Endothelial cell of coronary artery (primary cell): ENCODE results near the gene KRTAP4-6. TPM values are rescaled to one million over a fixed set of nuclear protein-coding genes. Genes with fewer than 3 reads are reported as not detected.

Source experiments
- total RNA-seq: library from RNA; depleted of rRNA; stranded (reverse); fragments of >200 nt; gene quantifications from 2 replicates; pipeline ENCODE4 v1.2.3, GENCODE V29; 2014

Gene KRTAP4-6
- total RNA-seq, result not detected in 2 replicates

DNA sequence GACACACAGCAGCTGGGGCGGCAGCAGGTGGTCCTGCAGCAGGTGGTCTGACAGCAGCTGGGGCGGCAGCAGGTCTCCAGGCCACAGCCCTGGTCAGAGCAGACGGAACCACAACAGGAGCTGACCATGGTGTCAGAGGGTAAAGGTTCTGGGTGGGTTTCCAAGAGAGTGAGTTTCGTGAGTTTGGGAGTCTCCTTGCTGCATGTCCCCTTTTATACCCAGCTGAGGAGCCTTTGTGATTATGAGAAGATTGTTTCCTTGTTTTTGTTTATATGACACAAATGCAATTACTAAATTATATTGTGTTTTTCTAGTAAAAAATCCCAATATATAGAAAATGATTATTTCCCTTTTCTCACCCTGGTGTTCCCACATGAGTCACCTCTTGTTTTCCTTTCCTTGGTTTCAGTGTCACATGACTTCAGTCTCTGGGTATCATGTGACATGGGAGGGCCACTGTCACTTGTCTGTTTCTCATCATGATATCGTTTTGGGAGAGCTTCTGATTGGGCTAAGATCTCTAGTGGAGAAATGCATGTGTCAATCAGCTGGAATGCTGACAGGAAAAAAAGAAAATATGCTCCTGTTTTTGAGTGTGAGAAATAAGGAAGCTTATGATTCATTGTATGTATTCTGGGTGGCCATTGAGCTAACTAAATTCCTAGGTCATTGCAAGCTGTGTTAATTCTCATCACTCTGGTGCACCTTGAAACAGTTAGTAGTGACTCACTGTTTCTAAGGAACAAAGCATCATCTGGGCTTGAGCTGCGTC lies at the start of gene KRTAP4-6:
KRTAP4-6 (minus strand) TSS at position 185 of the 772 bp plus-strand sequence; CDS start at position 128, 57 bp downstream.

DNA sequence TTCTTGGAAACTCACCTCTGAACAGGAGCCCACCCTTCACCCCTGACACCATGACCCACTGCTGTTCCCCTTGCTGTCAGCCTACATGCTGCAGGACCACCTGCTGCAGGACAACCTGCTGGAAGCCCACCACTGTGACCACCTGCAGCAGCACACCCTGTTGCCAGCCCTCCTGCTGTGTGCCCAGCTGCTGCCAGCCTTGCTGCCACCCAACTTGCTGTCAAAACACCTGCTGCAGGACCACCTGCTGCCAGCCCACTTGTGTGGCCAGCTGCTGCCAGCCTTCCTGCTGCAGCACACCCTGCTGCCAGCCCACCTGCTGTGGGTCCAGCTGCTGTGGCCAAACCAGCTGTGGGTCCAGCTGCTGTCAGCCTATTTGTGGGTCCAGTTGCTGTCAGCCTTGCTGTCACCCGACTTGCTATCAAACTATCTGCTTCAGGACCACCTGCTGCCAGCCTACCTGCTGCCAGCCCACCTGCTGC lies 49.5 kb upstream of the KRTAP4-6 start, which contains the start of gene KRTAP9-1:
KRTAP9-1 (plus strand) TSS at position 51 of the 482 bp plus-strand sequence; CDS start at position 51, 0 bp downstream.

DNA sequence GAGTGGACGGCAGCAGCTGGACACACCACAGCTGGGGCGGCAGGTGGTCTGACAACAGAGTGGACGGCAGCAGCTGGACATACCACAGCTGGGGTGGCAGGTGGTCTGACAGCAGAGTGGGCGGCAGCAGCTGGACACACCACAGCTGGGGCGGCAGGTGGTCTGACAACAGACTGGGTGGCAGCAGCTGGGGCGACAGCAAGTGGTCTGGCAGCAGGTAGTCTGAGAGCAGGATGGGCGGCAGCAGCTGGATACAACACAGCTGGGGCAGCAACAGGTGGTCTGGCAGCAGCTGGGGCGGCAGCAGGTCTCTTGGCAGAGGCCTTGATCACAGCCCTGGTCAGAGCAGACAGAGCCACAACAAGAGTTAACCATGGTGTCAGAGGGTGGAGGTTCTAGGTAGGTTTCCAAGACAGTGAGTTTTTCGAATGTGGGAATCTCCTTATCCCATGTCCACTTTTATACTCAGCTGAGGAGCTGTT lies 44.2 kb upstream of the KRTAP4-6 start, which contains the start of gene KRTAP4-1:
KRTAP4-1 (minus strand) TSS at position 432 of the 482 bp plus-strand sequence; CDS start at position 375, 57 bp downstream.

DNA sequence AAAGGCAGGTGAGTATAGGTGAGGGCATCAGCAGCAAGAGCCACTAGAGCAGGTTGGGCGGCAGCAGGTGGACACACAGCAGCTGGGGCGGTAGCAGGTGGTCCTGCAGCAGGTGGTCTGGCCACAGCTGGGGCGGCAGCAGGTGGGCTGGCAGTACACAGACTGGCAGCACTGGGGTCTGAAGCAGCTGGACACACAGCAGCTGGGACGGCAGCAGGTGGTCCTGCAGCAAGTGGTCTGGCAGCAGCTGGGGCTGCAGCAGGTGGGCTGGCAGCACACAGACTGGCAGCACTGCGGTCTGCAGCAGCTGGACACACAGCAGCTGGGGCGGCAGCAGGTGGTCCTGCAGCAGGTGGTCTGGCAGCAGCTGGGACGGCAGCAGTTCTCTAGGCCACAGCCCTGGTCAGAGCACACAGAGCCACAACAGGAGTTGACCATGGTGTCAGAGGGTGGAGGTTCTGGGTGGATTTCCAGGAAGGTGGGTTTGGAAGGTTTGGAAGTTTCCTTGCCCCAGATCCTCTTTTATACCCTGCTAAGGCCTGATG lies 37.5 kb upstream of the KRTAP4-6 start, which contains the start of gene KRTAP4-2:
KRTAP4-2 (minus strand) TSS at position 495 of the 545 bp plus-strand sequence; CDS start at position 438, 57 bp downstream.

DNA sequence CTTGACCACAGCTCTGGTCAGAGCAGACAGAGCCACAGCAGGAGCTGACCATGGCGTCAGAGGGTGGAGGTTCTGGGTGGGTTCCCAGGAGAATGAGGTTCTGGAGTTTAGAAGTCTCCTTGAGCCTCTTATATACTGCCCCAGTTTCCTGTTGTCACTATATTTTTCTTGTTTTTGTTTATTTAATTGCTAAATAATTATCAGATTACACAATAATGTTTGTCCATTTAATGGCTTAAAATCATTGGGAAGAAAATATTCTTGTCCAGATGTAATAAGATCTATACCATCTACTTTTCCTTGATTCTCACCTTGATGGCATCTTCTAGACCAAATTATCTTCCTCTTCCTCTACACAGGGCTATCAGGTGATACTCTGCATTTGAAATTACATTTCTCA lies 27.8 kb upstream of the KRTAP4-6 start, which contains the start of gene KRTAP4-3:
KRTAP4-3 (minus strand) TSS at position 101 of the 400 bp plus-strand sequence; CDS start at position 52, 49 bp downstream.

DNA sequence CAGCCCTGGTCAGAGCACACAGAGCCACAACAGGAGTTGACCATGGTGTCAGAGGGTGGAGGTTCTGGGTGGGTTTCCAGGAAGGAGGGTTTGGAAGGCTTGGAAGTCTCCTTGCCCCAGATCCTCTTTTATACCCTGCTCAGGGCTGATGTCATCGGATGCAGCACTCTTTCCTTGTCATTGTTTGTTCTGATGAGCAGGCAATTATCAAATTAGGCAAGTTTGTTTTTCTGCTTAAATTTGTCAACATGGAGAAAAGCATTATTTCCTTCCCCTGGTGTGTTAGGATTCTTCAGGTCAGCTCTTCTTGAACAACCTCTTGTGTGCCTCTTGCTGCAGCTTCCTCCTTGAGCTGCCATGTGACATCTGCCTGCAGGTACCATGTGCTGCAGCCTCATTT lies 20.3 kb upstream of the KRTAP4-6 start, which contains the start of gene KRTAP4-4:
KRTAP4-4 (minus strand) TSS at position 101 of the 400 bp plus-strand sequence; CDS start at position 44, 57 bp downstream.

DNA sequence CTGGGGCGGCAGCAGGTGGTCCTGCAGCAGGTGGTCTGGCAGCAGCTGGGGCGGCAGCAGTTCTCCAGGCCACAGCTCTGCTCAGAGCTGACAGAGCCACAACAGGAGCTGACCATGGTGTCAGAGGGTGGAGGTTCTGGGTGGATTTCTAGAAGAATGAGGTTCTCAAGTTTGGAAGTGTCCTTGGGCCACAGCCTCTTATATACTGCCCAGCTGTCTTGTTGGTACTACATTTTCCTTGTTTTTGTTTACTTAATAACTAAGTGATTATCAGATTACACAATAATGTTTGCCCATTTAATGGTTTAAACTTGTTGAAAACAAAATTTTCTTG lies 9.3 kb upstream of the KRTAP4-6 start, which contains the start of gene KRTAP4-5:
KRTAP4-5 (minus strand) TSS at position 174 of the 334 bp plus-strand sequence; CDS start at position 116, 58 bp downstream.

DNA sequence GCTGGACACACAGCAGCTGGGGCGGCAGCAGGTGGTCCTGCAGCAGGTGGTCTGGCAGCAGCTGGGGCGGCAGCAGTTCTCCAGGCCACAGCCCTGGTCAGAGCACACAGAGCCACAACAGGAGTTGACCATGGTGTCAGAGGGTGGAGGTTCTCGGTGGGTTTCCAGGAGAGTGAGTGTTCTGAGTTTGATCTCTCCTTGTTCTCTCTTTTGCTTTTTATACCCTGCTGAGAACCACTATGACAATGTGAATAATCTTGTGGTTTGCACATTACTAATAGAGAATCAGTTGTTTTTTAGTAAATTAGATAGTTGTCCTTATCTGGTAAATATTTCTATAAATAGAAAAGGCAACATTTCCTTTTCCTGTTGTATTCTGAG lies 16.4 kb downstream of the KRTAP4-6 start, which contains the start of gene KRTAP4-12:
KRTAP4-12 (minus strand) TSS at position 192 of the 381 bp plus-strand sequence; CDS start at position 132, 60 bp downstream.

DNA sequence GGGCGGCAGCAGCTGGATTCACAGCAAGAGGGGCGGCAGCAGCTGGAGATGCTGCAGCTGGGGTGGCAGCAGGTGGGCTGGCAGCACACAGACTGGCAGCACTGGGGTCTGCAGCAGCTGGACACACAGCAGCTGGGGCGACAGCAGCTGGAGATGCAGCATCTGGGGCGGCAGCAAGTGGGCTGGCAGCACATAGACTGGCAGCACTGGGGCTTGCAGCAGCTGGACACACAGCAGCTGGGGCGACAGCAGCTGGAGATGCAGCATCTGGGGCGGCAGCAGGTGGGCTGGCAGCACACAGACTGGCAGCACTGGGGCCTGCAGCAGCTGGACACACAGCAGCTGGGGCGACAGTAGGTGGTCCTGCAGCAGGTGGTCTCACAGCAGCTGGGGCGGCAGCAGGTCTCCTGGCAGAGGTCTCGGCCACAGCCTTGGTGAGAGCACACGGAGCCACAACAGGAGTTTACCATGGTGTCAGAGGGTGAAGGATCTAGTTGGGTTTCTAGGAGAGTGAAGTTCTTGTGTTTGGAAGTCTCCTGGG lies 22.4 kb downstream of the KRTAP4-6 start, which contains the start of gene KRTAP4-11:
KRTAP4-11 (minus strand) TSS at position 528 of the 541 bp plus-strand sequence; CDS start at position 470, 58 bp downstream.

DNA sequence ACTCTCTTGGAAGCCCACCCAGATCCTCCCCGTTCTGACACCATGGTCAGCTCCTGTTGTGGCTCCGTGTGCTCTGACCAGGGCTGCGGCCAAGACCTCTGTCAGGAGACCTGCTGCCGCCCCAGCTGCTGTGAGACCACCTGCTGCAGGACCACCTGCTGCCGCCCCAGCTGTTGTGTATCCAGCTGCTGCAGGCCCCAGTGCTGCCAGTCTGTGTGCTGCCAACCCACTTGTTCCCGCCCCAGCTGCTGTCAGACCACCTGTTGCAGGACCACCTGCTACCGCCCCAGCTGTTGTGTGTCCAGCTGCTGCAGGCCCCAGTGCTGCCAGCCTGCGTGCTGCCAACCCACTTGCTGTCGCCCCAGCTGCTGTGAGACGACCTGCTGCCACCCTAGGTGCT lies 35.0 kb downstream of the KRTAP4-6 start, which contains the start of gene KRTAP4-9:
KRTAP4-9 (plus strand) TSS at position 43 of the 400 bp plus-strand sequence; CDS start at position 43, 0 bp downstream.

DNA sequence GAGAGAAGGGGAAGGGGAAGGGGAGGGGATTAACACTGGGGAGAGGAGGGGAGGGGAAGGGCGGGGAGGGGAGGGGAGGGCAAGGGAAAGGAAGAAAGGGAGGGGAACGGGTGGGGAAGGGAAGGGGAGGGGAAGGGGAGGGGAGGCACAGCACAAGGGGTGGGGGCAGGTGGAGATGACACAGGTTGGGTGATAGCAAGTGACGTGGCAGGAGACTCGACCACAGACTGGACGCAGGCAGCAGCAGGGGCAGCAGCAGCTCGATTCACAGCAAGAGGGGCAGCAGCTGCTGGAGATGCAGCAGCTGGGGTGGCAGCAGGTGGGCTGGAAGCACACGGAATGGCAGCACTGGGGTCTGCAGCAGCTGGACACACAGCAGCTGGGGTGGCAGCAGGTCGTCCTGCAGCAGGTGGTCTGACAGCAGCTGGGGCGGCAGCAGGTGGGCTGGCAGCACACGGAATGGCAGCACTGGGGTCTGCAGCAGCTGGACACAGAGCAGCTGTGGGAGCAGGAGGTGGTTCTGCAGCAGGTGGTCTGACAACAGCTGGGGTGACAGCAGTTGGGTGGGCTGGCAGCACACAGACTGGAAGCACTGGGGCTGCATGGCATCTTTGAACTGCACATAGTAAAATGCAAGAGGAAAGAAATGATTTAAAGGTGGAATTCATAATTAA lies 38.6 kb downstream of the KRTAP4-6 start, which contains the start of gene KRTAP4-16:
KRTAP4-16 (minus strand) TSS at position 624 of the 674 bp plus-strand sequence; CDS start at position 624, 0 bp downstream.

DNA sequence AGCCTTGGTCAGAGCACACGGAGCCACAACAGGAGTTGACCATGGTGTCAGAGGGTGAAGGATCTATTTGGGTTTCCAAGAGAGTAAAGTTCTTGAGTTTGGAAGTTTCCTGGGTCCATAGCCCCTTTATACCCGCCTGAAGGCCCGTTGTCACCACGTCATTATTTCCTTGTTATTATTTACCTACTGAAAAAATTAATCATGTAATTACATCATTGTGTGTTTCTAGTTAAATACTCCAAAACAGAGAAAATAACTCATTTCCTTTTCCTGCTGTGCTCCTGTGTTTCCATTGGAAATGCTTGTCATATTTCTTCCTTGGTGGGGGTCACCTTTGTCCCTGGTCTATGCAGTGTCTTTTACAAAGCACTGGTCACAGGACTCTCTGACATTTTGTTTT lies 42.3 kb downstream of the KRTAP4-6 start, which contains the start of gene KRTAP4-8:
KRTAP4-8 (minus strand) TSS at position 101 of the 400 bp plus-strand sequence; CDS start at position 43, 58 bp downstream.

Other genes starting within 250 kb of the KRTAP4-6 start
- not detected in 2 replicates for gene KRT23, start 202.9 kb downstream of the KRTAP4-6 start, total RNA-seq
- not detected in 2 replicates for gene KRT39, start 173.6 kb downstream of the KRTAP4-6 start, total RNA-seq
- gene KRT40, start 156.2 kb downstream of the KRTAP4-6 start, total RNA-seq, result not detected in 2 replicates
- not detected in 2 replicates for gene KRTAP3-3, start 146.4 kb downstream of the KRTAP4-6 start, total RNA-seq
- gene KRTAP3-2, start 140.6 kb downstream of the KRTAP4-6 start, total RNA-seq, result not detected in 2 replicates
- not detected in 2 replicates for gene KRTAP3-1, start 131.4 kb downstream of the KRTAP4-6 start, total RNA-seq
- gene KRTAP1-5, start 113.3 kb downstream of the KRTAP4-6 start, total RNA-seq, result not detected in 2 replicates
- gene KRTAP1-4, start 110.3 kb downstream of the KRTAP4-6 start, total RNA-seq, result not detected in 2 replicates
- gene KRTAP1-3, start 105.7 kb downstream of the KRTAP4-6 start, total RNA-seq, result not detected in 2 replicates
- not detected in 2 replicates for gene KRTAP1-1, start 99.1 kb downstream of the KRTAP4-6 start, total RNA-seq
- gene KRTAP2-1, start 93.2 kb downstream of the KRTAP4-6 start, total RNA-seq, result not detected in 2 replicates
- gene KRTAP2-2, start 85.3 kb downstream of the KRTAP4-6 start, total RNA-seq, result not detected in 2 replicates
- gene KRTAP2-3, start 80.4 kb downstream of the KRTAP4-6 start, total RNA-seq, result not detected in 2 replicates
- gene KRTAP2-4, start 74.7 kb downstream of the KRTAP4-6 start, total RNA-seq, result not detected in 2 replicates
- gene KRTAP4-7, start 56.4 kb downstream of the KRTAP4-6 start, total RNA-seq, result not detected in 2 replicates
- gene KRTAP4-8, start 42.4 kb downstream of the KRTAP4-6 start, total RNA-seq, result not detected in 2 replicates
- gene KRTAP4-16, start 38.3 kb downstream of the KRTAP4-6 start, total RNA-seq, result not detected in 2 replicates
- not detected in 2 replicates for gene KRTAP4-9, start 35.2 kb downstream of the KRTAP4-6 start, total RNA-seq
- gene KRTAP4-11, start 22.2 kb downstream of the KRTAP4-6 start, total RNA-seq, result not detected in 2 replicates
- gene KRTAP4-12, start 16.4 kb downstream of the KRTAP4-6 start, total RNA-seq, result not detected in 2 replicates
- gene KRTAP4-5, start 9.3 kb upstream of the KRTAP4-6 start, total RNA-seq, result not detected in 2 replicates
- gene KRTAP4-4, start 20.2 kb upstream of the KRTAP4-6 start, total RNA-seq, result not detected in 2 replicates
- gene KRTAP4-3, start 27.7 kb upstream of the KRTAP4-6 start, total RNA-seq, result not detected in 2 replicates
- not detected in 2 replicates for gene KRTAP4-2, start 37.7 kb upstream of the KRTAP4-6 start, total RNA-seq
- gene KRTAP4-1, start 44.4 kb upstream of the KRTAP4-6 start, total RNA-seq, result not detected in 2 replicates
- not detected in 2 replicates for gene KRTAP9-1, start 49.3 kb upstream of the KRTAP4-6 start, total RNA-seq
- gene KRTAP9-2, start 86.1 kb upstream of the KRTAP4-6 start, total RNA-seq, result not detected in 2 replicates
- gene KRTAP9-3, start 91.9 kb upstream of the KRTAP4-6 start, total RNA-seq, result not detected in 2 replicates
- not detected in 2 replicates for gene KRTAP9-8, start 97.5 kb upstream of the KRTAP4-6 start, total RNA-seq
- gene KRTAP9-4, start 109.1 kb upstream of the KRTAP4-6 start, total RNA-seq, result not detected in 2 replicates
- gene KRTAP9-9, start 114.8 kb upstream of the KRTAP4-6 start, total RNA-seq, result not detected in 2 replicates
- not detected in 2 replicates for gene KRTAP9-6, start 124.8 kb upstream of the KRTAP4-6 start, total RNA-seq
- not detected in 2 replicates for gene KRTAP9-7, start 135.2 kb upstream of the KRTAP4-6 start, total RNA-seq
- not detected in 2 replicates for gene KRTAP29-1, start 162.3 kb upstream of the KRTAP4-6 start, total RNA-seq
- gene KRTAP16-1, start 168.8 kb upstream of the KRTAP4-6 start, total RNA-seq, result not detected in 2 replicates
- not detected in 2 replicates for gene KRTAP17-1, start 175.2 kb upstream of the KRTAP4-6 start, total RNA-seq
- gene KRT33A, start 210.3 kb upstream of the KRTAP4-6 start, total RNA-seq, result not detected in 2 replicates
- not detected in 2 replicates for gene KRT33B, start 229.3 kb upstream of the KRTAP4-6 start, total RNA-seq
- gene KRT34, start 241.8 kb upstream of the KRTAP4-6 start, total RNA-seq, result not detected in 2 replicates